ENCODE results near the gene AHCYL2.

DNA sequence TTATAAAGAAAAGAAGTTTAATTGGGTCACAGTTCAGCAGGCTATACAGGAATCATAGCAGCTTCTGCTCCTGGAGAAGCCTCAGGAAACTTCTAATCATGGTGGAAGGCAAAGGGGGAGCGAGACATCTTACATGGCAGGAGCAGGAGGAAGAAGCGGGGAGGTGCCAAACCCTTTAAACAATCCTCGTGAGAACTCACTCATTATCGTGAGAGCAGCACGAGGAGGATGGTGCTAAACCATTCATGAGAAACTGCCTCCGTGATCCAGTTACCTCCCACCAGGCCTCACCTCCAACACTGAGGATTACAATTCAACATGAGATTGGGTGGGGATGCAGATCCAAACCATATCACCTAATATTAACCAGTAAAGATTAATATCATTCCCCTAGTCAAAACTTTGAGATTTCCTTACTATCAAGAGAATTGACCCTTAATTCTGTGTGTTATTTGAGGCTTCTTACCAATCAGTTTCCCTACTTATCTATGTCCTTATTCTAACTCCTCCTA, 38.0 kb upstream of the AHCYL2 start:
- no peak for TF ChIP-seq BHLHE40 (IDR thresholded peaks at IDR 0.05; ENCODE audit: borderline replicate concordance)
- no peak for TF ChIP-seq L3MBTL2 (conservative IDR thresholded peaks at IDR 0.05)
- no peak for TF ChIP-seq FOXM1 (IDR thresholded peaks at IDR 0.05; ENCODE audit: borderline replicate concordance)
- no peak for TF ChIP-seq ZNF384 (IDR thresholded peaks at IDR 0.05)
- no peak for TF ChIP-seq SUZ12 (IDR thresholded peaks at IDR 0.05)
- TF ChIP-seq CTBP1 (IDR thresholded peaks at IDR 0.05; ENCODE audit: borderline replicate concordance), result no peak
- TF ChIP-seq ARNT (IDR thresholded peaks at IDR 0.05), result no peak
- no peak for TF ChIP-seq TARDBP (IDR thresholded peaks at IDR 0.05)

All from HEK293T (cell line).